Gastrocnemius medialis (tissue), 4 donors: Measurements from ENCODE around the gene SLC25A21. TPM values are rescaled to one million over a fixed set of nuclear protein-coding genes. Genes with fewer than 3 reads are reported as not detected.

ENCODE experiments used
- ATAC-seq, 2 donors: fragments of 150-250 bp; one replicate each; pipeline ENCODE4 v1.9.1; 2016
- DNase-seq, 2 donors: peaks; one replicate each; pipeline ENCODE4 v3.0.0-alpha.2; 2019
- H3K27ac ChIP-seq, 4 donors: fragments of 200-600 bp; sonication (generic); 1 replicate in 1 of 4; 2 replicates in 3 of 4; pipeline ENCODE4 v1.5.1; 2016 to 2018; ENCODE audit warnings: mild to moderate bottlenecking in 2 of 4, moderate library complexity in 1 of 4
- H3K27me3 ChIP-seq, 3 donors: fragments of 200-600 bp; sonication (generic) in 2 of 3; 1 replicate in 1 of 3; 2 replicates in 2 of 3; pipeline versions ENCODE4 v1.5.1 to v1.6.0; 2016 to 2019; ENCODE audit warnings: mild to moderate bottlenecking in 1 of 3, moderate library complexity in 1 of 3
- H3K36me3 ChIP-seq, 2 donors: fragments of 200-600 bp; sonication (generic) in 1 of 2; one replicate each; pipeline ENCODE4 v1.5.1; 2017 to 2018
- H3K4me1 ChIP-seq, 2 donors: fragments of 200-600 bp; sonication (generic) in 1 of 2; one replicate each; pipeline ENCODE4 v1.5.1; 2016 to 2017; ENCODE audit warnings: mild to moderate bottlenecking in 2 of 2
- H3K4me3 ChIP-seq, 4 donors: fragments of 200-600 bp; sonication (generic) in 3 of 4; 1 replicate in 1 of 4; 2 replicates in 3 of 4; pipeline ENCODE4 v1.5.1; 2016 to 2019; ENCODE audit warnings: mild to moderate bottlenecking in 2 of 4
- H3K9me3 ChIP-seq, 3 donors: fragments of 200-600 bp; sonication (generic) in 2 of 3; 1 replicate in 1 of 3; 2 replicates in 2 of 3; pipeline ENCODE4 v1.5.1; 2016 to 2019
- CTCF ChIP-seq, 5 experiments: fragments of 450-650 bp in 3 of 5; fragments of 200-600 bp in 2 of 5; sonication (generic) in 2 of 5; IDR thresholded peaks in 4 of 5; conservative IDR thresholded peaks in 1 of 5; 1 replicate in 4 of 5; 2 replicates in 1 of 5; pipeline ENCODE4 v1.5.1; 2016 to 2019; ENCODE audit warnings: antibody characterized with exemption in 5 of 5, mild to moderate bottlenecking in 3 of 5, moderate library complexity in 3 of 5
- POLR2A ChIP-seq, 2 donors: fragments of 450-650 bp; IDR thresholded peaks; one replicate each; pipeline ENCODE4 v1.6.1; 2017; ENCODE audit warnings: antibody characterized with exemption in 2 of 2, mild to moderate bottlenecking in 2 of 2, moderate library complexity in 2 of 2
- in situ Hi-C, 4 donors: fragments of 200-750 bp; cut with MboI; loops; one replicate each; pipeline versions ENCODE4 v1.15.0 to v1.8.0; 2017; ENCODE audit warnings: low sequenced_read_pairs in 4 of 4
- intact Hi-C: fragments of 100-400 bp; cut with DNase I; formaldehyde crosslinking; loops from one replicate; pipeline ENCODE4 v1.15.1; 2023; ENCODE audit warnings: low total_unique reads
- total RNA-seq, 4 donors: library from RNA; depleted of rRNA; stranded (reverse); fragments of >200 nt; gene quantifications; one replicate each; pipeline versions ENCODE4 v1.1.0 to v1.2.3, GENCODE V29; 2016

The SLC25A21 gene
- total RNA-seq, 4 donors from 2014 or later = 1.9 TPM; not detected in 3

GRCh38 chr14:36671149-36671548 is 501.3 kb downstream of the SLC25A21 start:
- H3K9me3 ChIP-seq = peaks cover 0 to 4% (median 0%) of the 10 kb centered on the region in 3 donors
- DNase-seq (no peak), ATAC-seq (no peak)
- no peak overlapping the region for H3K27ac ChIP-seq
- in situ Hi-C loops (loop anchor here in 3 of 4 donors (25.0 kb wide), 3 partner anchors 266 to 941 kb away; partner anchors contain the start of genes FOXA1 (in 1 of the 3) and TTC6 (in 1 of the 3)), intact Hi-C loops (no loop called here)
- TF ChIP-seq POLR2A (IDR thresholded peaks at IDR 0.05) = no peak
- peaks cover 59 to 82% (median 79%) of the 10 kb centered on the region in 3 donors for H3K27me3 ChIP-seq
- no peak overlapping the region for H3K4me3 ChIP-seq
- H3K36me3 ChIP-seq = no peaks in the 10 kb centered on the region
- peaks cover 0 to 5% of the 10 kb centered on the region in 2 donors for H3K4me1 ChIP-seq

GRCh38 chr14:36667679-36668078 is 504.7 kb downstream of the SLC25A21 start:
- no peak for DNase-seq
- TF ChIP-seq CTCF (IDR thresholded peaks at IDR 0.05 in 4 of 5, conservative IDR thresholded peaks at IDR 0.05 in 1 of 5) (no peak), POLR2A (IDR thresholded peaks at IDR 0.05) (no peak)
- Histone ChIP-seq H3K27me3 (peaks cover 84 to 94% (median 87%) of the 10 kb centered on the region in 3 donors), H3K36me3 (no peaks in the 10 kb centered on the region), H3K4me1 (peaks cover 4 to 23% of the 10 kb centered on the region in 2 donors), H3K4me3 (no peak overlapping the region), H3K27ac (no peak overlapping the region), H3K9me3 (peaks cover 0 to 4% (median 0%) of the 10 kb centered on the region in 3 donors)
- in situ Hi-C loops (loop anchor here in 3 of 4 donors (25.0 kb wide), 3 partner anchors 270 to 945 kb away; partner anchors contain the start of genes FOXA1 (in 1 of the 3) and TTC6 (in 1 of the 3)), intact Hi-C loops (no loop called here)
- ATAC-seq = no peak

- ATAC-seq = no peak
- peaks cover 14 to 33% of the 10 kb centered on the region in 2 donors for H3K4me1 ChIP-seq
- peaks cover 0 to 4% (median 0%) of the 10 kb centered on the region in 3 donors for H3K9me3 ChIP-seq
- no peaks in the 10 kb centered on the region for H3K36me3 ChIP-seq
- H3K4me3 ChIP-seq = peak overlapping the region in 1 of 4 donors; percentile 26
- no peak for DNase-seq
- TF ChIP-seq POLR2A (IDR thresholded peaks at IDR 0.05) (no peak), CTCF (IDR thresholded peaks at IDR 0.05 in 4 of 5, conservative IDR thresholded peaks at IDR 0.05 in 1 of 5) (no peak)
- H3K27me3 ChIP-seq = peaks cover 86 to 95% (median 91%) of the 10 kb centered on the region in 3 donors
- no peak overlapping the region for H3K27ac ChIP-seq
- intact Hi-C loops (no loop called here), in situ Hi-C loops (loop anchor here in 3 of 4 donors (25.0 kb wide), 3 partner anchors 271 to 946 kb away; partner anchors contain the start of genes FOXA1 (in 1 of the 3) and TTC6 (in 1 of the 3))
These were observed 505.8 kb downstream of the SLC25A21 start for GRCh38 chr14:36666416-36667206.

GRCh38 chr14:36665887-36666415 is 506.5 kb downstream of the SLC25A21 start:
- TF ChIP-seq CTCF (IDR thresholded peaks at IDR 0.05 in 4 of 5, conservative IDR thresholded peaks at IDR 0.05 in 1 of 5) (no peak), POLR2A (IDR thresholded peaks at IDR 0.05) (no peak)
- Histone ChIP-seq H3K27me3 (peaks cover 90 to 98% (median 91%) of the 10 kb centered on the region in 3 donors), H3K36me3 (no peaks in the 10 kb centered on the region), H3K9me3 (peaks cover 0 to 4% (median 0%) of the 10 kb centered on the region in 3 donors), H3K4me1 (peaks cover 16 to 39% of the 10 kb centered on the region in 2 donors), H3K27ac (no peak overlapping the region), H3K4me3 (no peak overlapping the region)
- in situ Hi-C loops (loop anchor here in 3 of 4 donors (25.0 kb wide), 3 partner anchors 271 to 946 kb away; partner anchors contain the start of genes FOXA1 (in 1 of the 3) and TTC6 (in 1 of the 3)), intact Hi-C loops (no loop called here)
- DNase-seq = no peak
- no peak for ATAC-seq
